Measurements from ENCODE around the gene PIGQ. TPM values are rescaled to one million over a fixed set of nuclear protein-coding genes. Genes with fewer than 3 reads are reported as not detected.
A peak's percentile ranks its signal among the peaks of the same experiment; 100 is the strongest.

The PIGQ gene
- total and polyA plus RNA-seq, 2 of the 8 experiments (the other 6 are each of a cell fraction or from before 2014, with no cell fraction given): 36.0 to 49.2 TPM

DNA sequence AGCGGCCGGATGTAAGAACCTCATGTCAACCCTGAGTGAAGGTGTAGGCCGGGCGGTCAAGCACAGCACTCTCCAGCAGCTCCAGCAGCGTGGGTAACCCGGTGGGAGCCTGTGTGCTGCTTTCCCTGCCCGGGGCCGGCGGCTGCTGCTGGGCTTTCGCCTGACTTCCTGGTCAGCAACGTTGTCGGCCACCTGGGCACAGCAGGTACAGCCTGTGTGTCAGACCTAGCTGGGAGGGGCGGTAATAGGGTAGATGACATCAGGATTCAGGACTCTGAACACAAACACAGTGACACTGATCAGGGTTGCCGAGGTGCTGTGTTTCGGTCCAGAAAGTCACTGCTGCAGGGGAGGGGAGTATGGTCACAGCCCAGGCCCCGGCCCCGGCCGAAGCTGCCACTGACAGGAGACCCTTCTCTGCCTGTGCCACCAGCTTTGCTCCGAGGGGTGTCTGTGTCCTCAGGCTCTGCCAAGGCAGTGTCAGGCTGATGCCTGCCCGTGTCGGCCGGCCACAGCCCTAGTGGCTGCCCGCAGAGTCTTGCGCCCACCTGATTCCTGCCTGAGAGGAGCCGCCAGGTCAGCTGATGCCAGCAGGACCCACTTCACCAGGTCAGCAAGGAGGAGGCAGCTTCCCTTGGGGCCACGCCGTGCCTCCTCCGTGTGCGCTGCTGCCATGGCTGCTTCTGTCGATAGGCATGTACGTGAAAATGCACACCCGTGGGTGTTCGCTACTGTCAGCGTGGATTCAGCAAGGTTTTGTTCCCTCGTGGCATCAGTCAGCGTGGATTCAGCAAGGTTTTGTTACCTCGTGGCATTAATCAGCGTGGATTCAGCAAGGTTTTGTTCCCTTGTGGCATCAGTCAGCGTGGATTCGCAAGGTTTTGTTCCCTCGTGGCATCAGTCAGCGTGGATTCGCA, 29.3 kb downstream of the PIGQ start:
- H2BK15ac ChIP-seq (ENCODE audit: low read length): no peak overlapping the region
- peaks cover 0 to 3% (median under 1%) of the 10 kb centered on the region in 4 experiments; a peak in 2 of 8 replicates for H3K36me3 ChIP-seq (ENCODE audit: control insufficient read depth in 2 of 4, insufficient read depth in 4 of 4, low read length in 3 of 4)
- H4K5ac ChIP-seq (ENCODE audit: insufficient read length, low read depth, low read length): no peak overlapping the region
- no peak overlapping the region for H3K27ac ChIP-seq (ENCODE audit: low read depth, low read length)
- no peak overlapping the region for H2AFZ ChIP-seq (ENCODE audit: low read length)
- 0 out of 2 replicates have a peak overlapping the region, but pooled peaks have one; percentile 5 for H2BK5ac ChIP-seq (ENCODE audit: low read depth, low read length)
- POLR2A ChIA-PET (ENCODE audit: partially characterized antibody): interaction anchor here (1.2 to 2.0 kb wide), 2 partner anchors 9 to 10 kb away, joined by 3 to 5 read pairs; partner anchors contain the start of gene RAB40C
- H3K4me1 ChIP-seq (replicated peaks in 1 of 4; ENCODE audit: control insufficient read depth in 3 of 4, insufficient read depth in 4 of 4, low read length in 3 of 4): peaks cover 0 to 2% (median 0%) of the 10 kb centered on the region in 4 experiments; a peak in 1 of 7 replicates
- no peak overlapping the region for H2BK20ac ChIP-seq (ENCODE audit: low read length)
- 95% methylated on average over 42 of the region's 43 CpGs; no CpG with 5 or more reads in 1 of the 2 experiments for WGBS, 2 experiments (ENCODE audit: extremely low coverage in 1 of 2, insufficient coverage in 1 of 2, insufficient read length in 1 of 2, insufficient replicate concordance in 2 of 2, low coverage in 1 of 2, low lambda C conversion rate in 2 of 2, missing lambda C conversion rate in 1 of 2)
- DNase-seq (ENCODE audit: low read depth in 1 of 2, low spot score in 2 of 2) (no peak), FAIRE-seq (no peak)
- no peak overlapping the region for H3K4me3 ChIP-seq (ENCODE audit: extremely low read depth in 1 of 4, insufficient read depth in 2 of 4, low read depth in 3 of 4, low read length in 4 of 4)
- no peak overlapping the region for H3K23ac ChIP-seq (ENCODE audit: insufficient read length)
- H2BK120ac ChIP-seq (replicated peaks; ENCODE audit: low read depth, low read length): no peak overlapping the region
- H3K23me2 ChIP-seq (ENCODE audit: low read depth, low read length): no peaks in the 10 kb centered on the region
- H3K18ac ChIP-seq (ENCODE audit: extremely low read depth, low read length): no peak overlapping the region
- no peak overlapping the region; the same call in 1 of the 2 replicates for H4K8ac ChIP-seq (ENCODE audit: extremely low read depth, insufficient read depth, low read length)
- H3K79me1 ChIP-seq (ENCODE audit: low read depth, low read length): peaks cover 10% of the 10 kb centered on the region; the same call in 1 of the 2 replicates
- H3K14ac ChIP-seq (ENCODE audit: insufficient read length): no peak overlapping the region
- no peak overlapping the region for H2AK5ac ChIP-seq (ENCODE audit: low read depth, low read length)
- H3K9ac ChIP-seq (replicated peaks in 1 of 4; ENCODE audit: extremely low read depth in 1 of 4, low read depth in 3 of 4, low read length in 3 of 4): no peak overlapping the region
- peaks cover 0 to 3% (median under 1%) of the 10 kb centered on the region in 4 experiments; a peak in 3 of 7 replicates for H3K27me3 ChIP-seq (replicated peaks in 1 of 4; ENCODE audit: control insufficient read depth in 3 of 4, extremely low read depth in 1 of 4, insufficient read depth in 3 of 4, low read length in 3 of 4)
- no peak overlapping the region for H2BK12ac ChIP-seq (ENCODE audit: low read depth, low read length)
- no peak overlapping the region for H3K4ac ChIP-seq (replicated peaks; ENCODE audit: insufficient read length, low read depth, low read length)
- H3K9me3 ChIP-seq (ENCODE audit: insufficient read depth in 2 of 2, low read depth in 1 of 2, low read length in 1 of 2): peaks cover 0 to 4% of the 10 kb centered on the region in 2 experiments; a peak in 1 of 4 replicates
- H3K56ac ChIP-seq (replicated peaks; ENCODE audit: insufficient read length, low read depth, low read length): no peak overlapping the region
- CTCF ChIA-PET (ENCODE audit: partially characterized antibody): interaction anchor here (0.8 to 3.8 kb wide), 12 partner anchors 11 to 191 kb away, joined by 3 to 35 read pairs (median 4); partner anchors contain the start of gene METTL26
- TF ChIP-seq MAFK (IDR thresholded peaks at IDR 0.05; ENCODE audit: low read depth, low read length): no peak
- TF ChIP-seq POLR2AphosphoS5 (IDR thresholded peaks at IDR 0.05; ENCODE audit: low read depth, low read length): no peak
- H3K4me2 ChIP-seq (ENCODE audit: insufficient read depth in 1 of 2, low read depth in 2 of 2, low read length in 2 of 2): no peak overlapping the region
- peaks cover 3 to 5% of the 10 kb centered on the region in 2 experiments; a peak in 2 of 4 replicates for H3K79me2 ChIP-seq (ENCODE audit: control insufficient read depth in 1 of 2, insufficient read depth in 2 of 2, low read length in 2 of 2)
- peaks cover 10 to 13% of the 10 kb centered on the region in 2 experiments for H4K20me1 ChIP-seq (replicated peaks in 1 of 2; ENCODE audit: control insufficient read depth in 1 of 2, insufficient read depth in 2 of 2, low read length in 2 of 2)
- H4K91ac ChIP-seq (replicated peaks; ENCODE audit: insufficient read length, low read length): no peak overlapping the region

Measured in H1 (cell line).